Activated T-helper 1 cell treated with Interleukin-2 at 50 U/mL for 16 hours (primary cell): ENCODE results near the gene PFN2.
"Not testable (repeated sequence)": the region's sequence is repeated elsewhere in the genome, so short reads cannot be mapped to it uniquely, and the experiment has no call there.

Experiments
- DNase-seq: peaks from one replicate; pipeline ENCODE4 v3.0.0-alpha.2; 2020; ENCODE audit warnings: low read depth

PFN2 gene, protein sequence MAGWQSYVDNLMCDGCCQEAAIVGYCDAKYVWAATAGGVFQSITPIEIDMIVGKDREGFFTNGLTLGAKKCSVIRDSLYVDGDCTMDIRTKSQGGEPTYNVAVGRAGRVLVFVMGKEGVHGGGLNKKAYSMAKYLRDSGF

DNA sequence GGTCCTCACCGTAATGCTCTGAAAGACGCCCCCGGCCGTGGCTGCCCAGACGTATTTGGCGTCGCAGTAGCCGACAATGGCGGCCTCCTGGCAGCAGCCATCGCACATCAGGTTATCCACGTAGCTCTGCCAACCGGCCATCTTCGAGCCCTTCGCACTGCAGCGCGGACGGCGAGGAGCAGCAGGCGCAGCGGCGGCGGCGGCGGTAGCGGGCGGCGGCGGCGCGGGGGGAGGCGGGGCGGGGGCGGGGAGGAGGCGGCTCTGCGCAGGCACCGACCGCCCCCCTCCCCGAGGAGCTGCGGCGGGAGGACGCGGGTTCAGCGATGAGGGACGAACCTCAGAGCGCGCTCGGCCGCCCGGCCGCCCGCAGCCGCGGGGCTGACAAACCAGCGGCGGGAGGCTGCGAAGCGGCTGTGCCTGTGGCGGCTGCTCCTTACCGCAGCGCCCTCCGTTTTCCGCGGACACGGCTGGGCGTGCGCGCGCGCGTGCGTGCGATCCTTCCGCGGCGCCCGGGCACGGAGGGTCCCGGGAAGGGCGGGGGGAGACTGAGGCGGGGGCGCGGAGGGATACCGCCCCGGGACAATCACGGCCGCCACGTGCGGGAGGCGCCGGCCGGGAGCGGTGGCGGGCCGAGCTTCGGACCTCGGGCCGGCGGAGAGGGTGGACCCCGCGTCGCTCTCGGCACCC lies at the start of gene PFN2:
Gene PFN2 (minus strand): TSS at position 180 of the 687 bp plus-strand sequence. CDS start 39 bp downstream, at position 141.
- peak; percentile 54 for DNase-seq

- DNase-seq: no peak
Measured at GRCh38 chr3:150015901-150016300, 45.2 kb upstream of the PFN2 start.

DNA sequence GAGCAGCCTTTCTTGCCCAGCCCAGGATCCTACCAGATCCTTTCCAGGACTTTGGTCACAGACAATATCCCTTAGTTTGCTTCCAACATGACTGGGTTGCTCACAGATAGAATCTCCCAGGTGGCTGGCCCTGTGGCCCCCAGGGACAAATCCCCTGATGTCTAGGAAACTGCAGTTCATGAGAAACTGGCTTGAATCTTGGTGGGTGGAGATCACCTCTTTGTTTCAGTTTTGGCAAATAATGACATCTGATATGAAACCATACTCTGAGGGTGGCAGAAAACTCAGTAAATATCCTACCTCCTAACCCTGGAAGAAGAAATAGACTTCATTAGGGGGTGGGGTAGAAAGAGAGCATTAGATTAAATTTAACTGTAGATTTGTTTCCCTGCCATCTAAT lies 44.1 kb upstream of the PFN2 start:
- no peak for DNase-seq

GRCh38 chr3:150013801-150014200 lies 43.1 kb upstream of the PFN2 start:
- no peak for DNase-seq

DNA sequence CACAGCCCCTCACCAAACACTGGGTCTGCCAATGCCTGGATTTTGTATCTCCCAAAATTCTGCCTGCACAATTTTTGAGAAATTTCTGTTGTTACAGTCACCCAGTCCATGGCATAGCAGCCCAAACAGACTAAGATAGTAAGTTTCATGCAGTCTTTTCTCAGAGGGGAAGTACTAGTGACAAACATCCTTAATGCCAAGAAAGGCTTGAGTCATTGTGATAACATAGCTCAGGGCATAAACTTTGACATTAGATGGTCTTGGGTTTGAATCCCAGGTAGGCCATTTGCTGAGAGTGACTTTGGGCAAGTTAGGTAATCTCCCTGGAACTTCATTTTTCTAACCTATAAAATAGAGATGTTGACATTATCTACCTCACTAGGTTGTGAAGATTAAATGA lies 36.1 kb upstream of the PFN2 start:
- no peak for DNase-seq

DNA sequence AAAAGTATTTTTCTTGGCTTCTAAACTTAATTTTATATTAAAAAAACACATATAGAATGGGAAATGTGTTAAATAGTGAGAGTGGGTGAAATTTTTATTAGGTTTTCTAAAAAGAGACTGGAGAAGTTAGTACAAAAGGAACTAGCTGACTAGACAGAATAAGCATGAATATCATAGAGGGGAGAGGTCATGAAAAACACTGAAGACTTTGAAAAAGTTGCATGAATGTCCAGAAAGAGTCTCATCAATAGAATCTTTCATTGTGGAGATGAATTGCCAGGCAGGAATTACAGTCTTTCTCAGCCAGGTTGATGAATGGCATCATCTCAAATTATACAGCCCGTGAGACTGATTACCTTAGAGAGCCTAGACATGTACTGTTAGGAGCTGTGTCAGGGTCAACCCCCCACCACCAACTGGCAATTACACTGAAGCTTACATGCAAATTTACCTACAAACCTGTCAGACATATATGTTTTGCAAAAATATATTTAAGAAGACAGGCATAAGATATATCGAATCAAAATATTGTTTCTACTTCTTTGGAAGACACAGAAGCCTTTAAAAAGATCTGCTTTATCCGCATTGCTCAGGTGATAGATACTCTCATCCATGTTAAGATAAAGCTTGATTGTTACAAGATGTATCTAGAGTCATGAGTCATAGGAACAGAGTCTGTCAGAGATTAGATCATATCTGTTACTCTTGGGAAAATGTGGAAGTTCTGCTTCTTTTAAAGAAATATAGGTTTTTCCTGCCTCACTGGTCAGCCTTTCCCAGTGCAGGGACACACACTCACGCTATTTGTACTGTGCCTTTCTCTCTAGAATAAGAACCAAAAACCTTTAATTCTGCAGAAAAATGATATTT lies 34.8 kb upstream of the PFN2 start:
- no peak for DNase-seq

DNA sequence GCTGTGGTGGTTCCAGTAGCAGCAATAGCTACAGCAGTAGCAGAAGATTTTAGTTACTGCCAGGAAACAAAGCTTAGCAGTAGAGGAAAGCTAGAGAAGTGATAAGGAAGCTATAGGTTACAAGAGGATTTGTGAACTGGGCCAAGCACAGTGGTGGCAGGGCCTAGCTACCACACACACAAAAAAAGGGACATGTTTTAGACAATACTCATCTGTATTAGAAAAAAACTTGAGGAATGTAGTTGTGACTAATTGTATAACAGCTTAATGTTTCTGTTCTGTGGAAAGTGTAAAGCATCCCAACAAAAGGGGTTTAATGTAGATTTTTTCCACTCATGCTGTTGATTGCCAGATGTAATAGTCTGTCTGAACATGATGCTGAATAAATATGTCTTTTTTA lies 29.9 kb upstream of the PFN2 start:
- no peak for DNase-seq

- no peak for DNase-seq
Measured at GRCh38 chr3:149999421-149999820, 28.7 kb upstream of the PFN2 start.

DNA sequence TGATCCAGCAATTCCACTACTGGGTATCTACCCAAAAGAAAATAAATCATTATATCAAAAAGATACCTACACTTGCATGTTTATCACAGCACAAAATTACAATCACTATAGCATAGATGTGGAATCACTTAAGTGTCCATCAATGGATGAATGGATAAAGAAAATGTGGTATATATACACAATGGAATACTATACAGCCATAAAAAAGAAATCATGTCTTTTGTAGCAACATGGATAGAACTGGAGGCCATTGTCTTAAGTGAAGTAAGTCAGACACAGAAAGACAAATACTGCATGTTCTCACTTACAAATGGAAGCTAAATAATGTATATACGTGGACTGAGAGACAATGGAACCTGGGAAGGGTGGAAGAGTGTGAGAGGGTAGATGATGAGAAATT lies 28.3 kb upstream of the PFN2 start:
- no peak for DNase-seq

- DNase-seq: no peak
Measured at GRCh38 chr3:149992416-149993058, 21.8 kb upstream of the PFN2 start.

DNA sequence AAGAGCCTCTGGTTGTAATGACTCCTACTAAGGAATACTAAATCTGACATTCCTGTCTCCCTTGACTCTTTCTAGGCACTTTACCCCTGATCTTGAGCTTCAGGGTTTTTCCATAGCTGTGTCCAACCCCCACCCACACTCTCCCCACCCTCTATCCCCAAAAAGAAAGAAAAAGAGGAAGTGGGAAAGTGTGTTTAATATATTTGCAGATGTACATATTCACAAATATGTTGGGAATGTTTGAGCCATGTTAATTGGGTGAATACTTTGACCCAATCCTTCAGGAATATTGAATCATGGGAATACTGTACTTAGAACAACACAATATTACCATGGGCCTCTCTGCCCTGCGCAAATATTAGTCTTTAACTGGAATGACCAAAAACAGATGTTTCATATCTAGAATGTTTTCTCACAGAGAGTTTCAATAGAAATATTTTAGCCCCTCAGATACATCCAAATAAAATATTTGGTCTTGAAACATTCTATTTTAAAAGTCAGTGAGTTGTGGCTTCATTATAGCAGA lies 19.8 kb upstream of the PFN2 start:
- no peak for DNase-seq

DNA sequence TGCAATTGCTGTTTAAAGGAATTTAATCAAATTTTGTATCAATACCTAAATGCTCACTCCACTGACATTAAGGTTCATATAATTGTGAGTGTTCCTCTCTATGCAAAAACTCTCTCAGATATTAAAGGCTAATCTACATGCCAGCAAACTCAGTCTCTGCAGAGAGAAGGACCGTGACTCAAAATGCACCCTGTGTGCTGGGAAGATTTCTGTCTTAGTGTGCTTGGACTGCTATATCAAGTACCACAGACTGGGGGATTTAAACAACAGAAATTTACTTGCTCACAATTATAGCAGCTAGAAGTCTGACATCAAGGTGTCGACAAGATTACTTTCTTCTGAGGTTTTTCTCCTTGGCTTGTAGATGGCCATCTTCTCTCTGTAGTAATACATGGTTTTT lies 18.6 kb upstream of the PFN2 start:
- DNase-seq: no peak

DNA sequence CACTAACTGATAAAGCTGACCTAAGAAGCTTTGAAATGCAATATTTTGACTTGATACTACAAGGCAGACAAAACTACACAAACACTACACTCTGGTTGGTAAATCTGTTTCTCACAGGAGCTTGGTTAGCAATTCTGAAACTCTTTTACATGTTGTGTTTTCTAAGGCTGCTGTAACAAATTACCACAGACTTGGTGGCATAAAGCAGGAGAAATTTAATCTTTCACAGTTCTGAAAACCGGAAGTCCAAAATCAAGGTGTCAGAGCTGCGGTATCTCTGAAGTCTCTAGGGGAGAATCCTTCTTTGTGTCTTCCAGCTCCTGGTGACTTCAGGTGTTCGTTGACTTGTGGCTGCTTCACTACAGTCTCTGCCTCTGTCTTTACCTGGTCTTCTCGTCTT lies 12.9 kb upstream of the PFN2 start:
- DNase-seq: no peak

- not testable (repeated sequence) for DNase-seq
Measured at GRCh38 chr3:149983053-149983452, 12.4 kb upstream of the PFN2 start.

DNA sequence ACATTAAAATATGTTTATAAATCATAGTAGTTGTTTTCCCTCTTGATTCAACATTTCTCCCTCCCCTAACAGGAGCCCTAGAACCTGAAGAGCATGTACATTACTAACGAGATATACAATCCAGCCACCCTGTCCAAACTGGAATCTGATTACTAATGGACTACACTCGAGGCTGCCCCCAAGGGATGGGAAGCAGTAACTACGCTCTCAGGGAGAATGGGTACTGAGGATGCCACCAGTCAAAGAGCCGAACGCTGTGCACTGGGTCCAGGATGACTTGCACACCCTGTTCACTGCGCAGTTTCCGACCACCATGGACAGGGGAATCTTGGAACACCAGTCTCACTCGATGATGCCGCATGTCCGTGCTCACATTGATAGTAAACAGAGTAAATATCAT lies 11.3 kb upstream of the PFN2 start:
- DNase-seq: not testable (repeated sequence)

GRCh38 chr3:149977386-149977785 lies 6.7 kb upstream of the PFN2 start:
- DNase-seq: no peak

DNA sequence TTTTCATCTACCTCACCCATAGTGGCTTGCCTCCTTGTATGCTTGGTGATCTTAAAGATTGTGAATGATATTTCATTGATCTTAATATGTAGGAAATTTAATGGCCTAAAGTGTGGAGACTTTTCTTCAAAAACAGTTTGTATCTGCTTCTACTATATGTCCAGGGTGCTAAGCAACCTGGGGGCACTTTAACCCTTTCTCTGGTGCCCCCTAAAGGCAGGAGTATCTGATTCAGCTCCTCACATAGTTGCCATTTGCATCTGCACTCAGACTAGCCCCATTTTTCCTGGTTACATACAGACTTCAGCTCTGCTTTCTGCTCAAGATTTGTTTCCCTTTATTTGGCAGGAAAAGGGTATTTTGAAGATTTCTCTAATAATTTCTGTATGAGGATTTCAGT lies 5.2 kb upstream of the PFN2 start:
- no peak for DNase-seq

GRCh38 chr3:149971403-149972075 lies 844 bp upstream of the PFN2 start:
- peak; percentile 2 for DNase-seq

DNA sequence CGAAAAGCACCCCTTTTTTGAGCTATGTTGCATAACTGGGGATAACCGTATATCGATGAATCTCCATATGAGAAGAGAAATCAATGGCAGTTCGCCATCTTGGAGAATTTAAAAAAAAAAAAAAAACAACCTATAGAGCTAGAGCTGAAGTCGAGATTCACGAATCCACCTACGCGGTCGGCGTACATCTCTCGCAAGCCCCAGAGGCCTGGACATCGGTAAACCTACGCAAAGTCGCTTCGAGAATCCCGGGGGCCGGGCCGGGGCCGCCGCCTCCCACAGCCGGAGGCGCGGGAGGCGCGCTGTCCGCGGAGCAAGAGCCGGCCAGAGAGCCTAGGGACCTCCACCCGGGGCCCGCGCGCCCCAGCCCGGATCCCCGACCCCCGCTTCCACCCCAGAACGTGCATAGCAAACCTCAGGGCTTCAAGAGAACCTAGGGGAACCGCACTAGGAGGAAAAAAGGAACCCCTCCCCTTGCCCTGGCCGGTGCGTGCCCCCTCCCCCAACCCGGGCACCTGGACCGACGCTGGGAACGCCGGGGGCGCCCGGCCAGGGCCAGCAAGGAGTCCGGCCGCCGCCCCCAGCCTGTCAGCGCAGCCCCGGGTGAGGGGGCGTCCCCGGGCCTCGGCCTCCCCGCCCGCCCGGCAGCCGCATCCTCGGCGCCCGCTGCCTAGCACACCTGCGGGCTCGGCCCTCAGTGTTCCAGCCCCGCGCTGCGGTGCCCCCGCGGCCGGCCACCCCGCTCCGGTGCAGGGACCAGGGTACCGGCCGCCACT lies 567 bp downstream of the PFN2 start:
- DNase-seq: peak; percentile 58

- DNase-seq: no peak
Measured at GRCh38 chr3:149969110-149969939, 1.4 kb downstream of the PFN2 start.
